ENCODE measurements around the gene ZNF280C. TPM values are rescaled to one million over a fixed set of nuclear protein-coding genes. Genes with fewer than 3 reads are reported as not detected.

ZNF280C gene
- total RNA-seq, 4 donors from 2014 or later, result 2.4 to 7.0 (median 3.6) TPM

DNA sequence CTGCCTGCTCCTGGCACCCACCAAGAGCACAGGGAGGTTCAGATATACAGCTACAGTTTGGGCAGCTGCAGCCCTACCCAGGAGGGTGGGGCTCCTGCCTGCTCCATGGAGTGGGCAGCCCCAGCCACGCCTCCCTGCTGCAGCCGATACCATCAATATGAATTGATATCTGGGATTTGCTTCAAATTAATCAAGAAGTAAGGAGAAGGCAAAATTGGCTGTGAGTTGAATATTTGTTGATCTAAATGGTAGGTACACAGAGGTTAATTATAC is 31.2 kb upstream of the ZNF280C start:
- no peaks in the 10 kb centered on the region for H3K36me3 ChIP-seq
- no peak overlapping the region for H3K4me3 ChIP-seq
- 34 to 74% methylated on average over 2 of the region's 2 CpGs for WGBS, 2 donors
- TF ChIP-seq EP300 (IDR thresholded peaks at IDR 0.05) (no peak), POLR2A (IDR thresholded peaks at IDR 0.05) (no peak)
- TF ChIP-seq, protein P1, sequence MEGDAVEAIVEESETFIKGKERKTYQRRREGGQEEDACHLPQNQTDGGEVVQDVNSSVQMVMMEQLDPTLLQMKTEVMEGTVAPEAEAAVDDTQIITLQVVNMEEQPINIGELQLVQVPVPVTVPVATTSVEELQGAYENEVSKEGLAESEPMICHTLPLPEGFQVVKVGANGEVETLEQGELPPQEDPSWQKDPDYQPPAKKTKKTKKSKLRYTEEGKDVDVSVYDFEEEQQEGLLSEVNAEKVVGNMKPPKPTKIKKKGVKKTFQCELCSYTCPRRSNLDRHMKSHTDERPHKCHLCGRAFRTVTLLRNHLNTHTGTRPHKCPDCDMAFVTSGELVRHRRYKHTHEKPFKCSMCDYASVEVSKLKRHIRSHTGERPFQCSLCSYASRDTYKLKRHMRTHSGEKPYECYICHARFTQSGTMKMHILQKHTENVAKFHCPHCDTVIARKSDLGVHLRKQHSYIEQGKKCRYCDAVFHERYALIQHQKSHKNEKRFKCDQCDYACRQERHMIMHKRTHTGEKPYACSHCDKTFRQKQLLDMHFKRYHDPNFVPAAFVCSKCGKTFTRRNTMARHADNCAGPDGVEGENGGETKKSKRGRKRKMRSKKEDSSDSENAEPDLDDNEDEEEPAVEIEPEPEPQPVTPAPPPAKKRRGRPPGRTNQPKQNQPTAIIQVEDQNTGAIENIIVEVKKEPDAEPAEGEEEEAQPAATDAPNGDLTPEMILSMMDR (IDR thresholded peaks at IDR 0.05), result no peak
- H3K27me3 ChIP-seq, result peaks cover 0 to 6% of the 10 kb centered on the region in 2 donors
- no peak overlapping the region for H3K27ac ChIP-seq
- no peaks in the 10 kb centered on the region for H3K4me1 ChIP-seq
- H3K9me3 ChIP-seq, result no peaks in the 10 kb centered on the region
- DNase-seq (ENCODE audit: low spot score in 2 of 2), result no peak

DNA sequence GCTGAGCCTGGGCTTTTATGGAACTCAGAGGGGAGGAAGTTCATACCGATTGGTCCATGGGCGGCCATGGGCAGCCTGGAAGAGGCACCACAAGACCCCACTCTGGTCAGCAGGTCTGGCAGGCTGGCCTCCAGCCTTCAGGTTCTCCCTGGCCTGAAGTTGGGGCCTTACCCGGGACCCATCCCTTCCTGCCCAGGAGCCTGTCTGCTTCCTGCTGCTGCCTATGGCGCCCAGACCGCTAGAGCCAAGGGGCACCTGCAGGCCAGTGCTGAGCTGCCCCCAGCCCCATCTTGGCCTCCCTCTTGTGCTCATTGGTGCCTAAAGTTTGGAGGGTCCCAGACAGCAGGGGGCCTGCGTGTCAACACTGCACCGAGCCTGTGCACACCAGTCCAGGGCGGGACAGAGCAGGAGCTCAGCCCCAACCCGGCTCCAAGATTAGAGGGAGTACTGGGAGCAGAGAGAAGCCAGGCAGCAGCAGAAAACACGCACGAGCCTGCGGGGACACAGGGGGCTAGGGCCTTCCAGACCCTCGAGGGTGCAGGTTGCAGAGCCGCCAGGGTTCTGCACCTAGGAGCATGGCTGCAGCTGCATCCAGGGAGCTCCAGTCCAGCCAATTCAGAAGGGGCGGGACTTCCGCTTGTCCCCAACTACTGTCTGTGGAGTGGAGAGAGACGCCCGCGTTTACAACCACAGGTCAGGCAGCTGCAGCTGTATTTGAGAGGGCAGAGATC is 30.7 kb upstream of the ZNF280C start:
- TF ChIP-seq, protein P1 (IDR thresholded peaks at IDR 0.05), result no peak
- TF ChIP-seq POLR2A (IDR thresholded peaks at IDR 0.05), result no peak
- no peak for TF ChIP-seq EP300 (IDR thresholded peaks at IDR 0.05)
- H3K36me3 ChIP-seq, result no peaks in the 10 kb centered on the region
- H3K27me3 ChIP-seq, result peaks cover 0 to 6% of the 10 kb centered on the region in 2 donors
- WGBS, 2 donors, result 76 to 84% methylated on average over 6 to 19 of the region's 19 CpGs
- H3K27ac ChIP-seq, result no peak overlapping the region
- DNase-seq (ENCODE audit: low spot score in 2 of 2), result no peak
- no peaks in the 10 kb centered on the region for H3K9me3 ChIP-seq
- no peaks in the 10 kb centered on the region for H3K4me1 ChIP-seq
- H3K4me3 ChIP-seq, result no peak overlapping the region

DNA sequence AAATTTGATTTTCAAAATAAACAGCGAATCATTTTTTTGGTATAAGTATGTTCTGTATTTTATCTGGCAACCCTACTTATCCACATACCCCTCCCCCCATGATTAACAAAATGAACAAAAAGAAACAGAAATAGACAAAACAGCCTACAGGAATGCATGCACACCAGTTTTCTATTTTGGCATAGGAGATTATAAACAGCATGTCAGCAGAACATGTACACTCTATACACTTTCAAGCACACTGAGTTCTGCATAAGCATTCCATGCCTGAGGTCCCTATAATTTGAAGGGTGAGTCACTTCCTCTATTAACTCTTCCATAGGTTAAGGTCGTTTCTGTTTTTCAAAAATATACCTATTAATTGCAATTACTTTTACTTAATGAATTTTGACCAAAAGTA is 28.0 kb upstream of the ZNF280C start:
- Histone ChIP-seq H3K27me3 (peaks cover 0 to 6% of the 10 kb centered on the region in 2 donors), H3K4me1 (no peaks in the 10 kb centered on the region), H3K36me3 (no peaks in the 10 kb centered on the region), H3K27ac (no peak overlapping the region), H3K4me3 (no peak overlapping the region), H3K9me3 (no peaks in the 10 kb centered on the region)
- WGBS, 2 donors, result 23 to 33% methylated on average over 2 of the region's 2 CpGs
- no peak for TF ChIP-seq EP300 (IDR thresholded peaks at IDR 0.05)
- TF ChIP-seq, protein P1 (IDR thresholded peaks at IDR 0.05), result no peak
- TF ChIP-seq POLR2A (IDR thresholded peaks at IDR 0.05), result no peak
- DNase-seq (ENCODE audit: low spot score in 2 of 2), result no peak

DNA sequence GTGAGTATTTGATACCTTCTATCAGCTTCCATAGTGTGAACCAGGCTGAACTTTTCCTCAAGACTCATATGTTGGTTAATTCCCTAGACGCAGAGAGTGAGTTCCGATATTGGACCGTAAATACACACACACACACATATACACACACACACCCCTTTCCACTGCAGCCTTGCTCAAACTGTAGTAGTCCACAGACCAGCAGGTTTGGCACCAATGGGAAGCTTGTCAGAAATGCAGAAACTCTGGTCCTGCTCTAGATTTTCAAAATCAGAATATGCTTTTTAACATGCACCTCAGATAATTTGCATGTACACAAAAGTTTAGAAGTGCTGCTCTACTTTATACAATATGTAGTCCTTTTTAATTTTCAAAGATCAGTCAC is 27.6 kb upstream of the ZNF280C start:
- no peaks in the 10 kb centered on the region for H3K4me1 ChIP-seq
- H3K9me3 ChIP-seq, result no peaks in the 10 kb centered on the region
- peaks cover 0 to 6% of the 10 kb centered on the region in 2 donors for H3K27me3 ChIP-seq
- TF ChIP-seq EP300 (IDR thresholded peaks at IDR 0.05) (no peak), POLR2A (IDR thresholded peaks at IDR 0.05) (no peak)
- TF ChIP-seq, protein P1 (IDR thresholded peaks at IDR 0.05), result no peak
- 62 to 83% methylated on average over 3 of the region's 3 CpGs for WGBS, 2 donors
- H3K4me3 ChIP-seq, result no peak overlapping the region
- no peak overlapping the region for H3K27ac ChIP-seq
- no peak for DNase-seq (ENCODE audit: low spot score in 2 of 2)
- H3K36me3 ChIP-seq, result no peaks in the 10 kb centered on the region

DNA sequence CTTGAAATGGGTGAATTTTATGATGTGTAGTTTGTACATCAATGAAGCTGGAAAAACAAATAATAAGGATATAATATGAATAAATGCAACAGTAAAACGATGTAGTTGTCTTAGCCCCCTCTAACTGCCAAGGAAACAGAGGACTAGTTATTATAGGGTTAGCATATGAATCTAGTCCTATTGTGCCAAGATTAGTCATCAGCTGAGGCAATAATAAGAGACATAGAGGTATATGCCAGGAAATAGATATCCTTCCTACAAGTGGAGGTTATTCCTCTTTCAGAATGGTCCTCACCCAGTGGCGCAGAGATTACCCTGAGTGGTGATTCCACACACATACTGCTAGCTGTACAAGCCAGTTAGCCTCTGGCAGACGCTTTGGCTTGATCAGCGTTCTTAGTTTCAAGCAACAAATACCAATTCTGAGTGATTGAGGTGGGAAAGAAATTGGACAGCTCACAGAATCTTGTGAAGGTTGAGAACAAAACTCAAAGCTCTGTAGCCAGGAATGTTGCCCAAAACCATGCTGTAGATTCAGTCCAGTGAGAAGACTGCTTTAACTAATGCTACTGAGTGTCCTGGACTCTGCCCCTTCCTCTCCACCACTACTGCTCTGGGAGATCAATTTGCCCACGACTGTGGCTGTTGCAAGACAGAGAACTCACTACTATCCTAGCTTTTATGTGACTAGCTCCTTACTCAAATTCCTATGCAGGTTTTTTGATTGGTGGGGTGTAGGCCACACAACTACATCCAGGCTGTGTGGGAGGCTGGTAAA is 27.0 kb upstream of the ZNF280C start:
- Histone ChIP-seq H3K9me3 (no peaks in the 10 kb centered on the region), H3K4me3 (no peak overlapping the region), H3K27me3 (peaks cover 0 to 6% of the 10 kb centered on the region in 2 donors), H3K27ac (no peak overlapping the region), H3K36me3 (no peaks in the 10 kb centered on the region), H3K4me1 (no peaks in the 10 kb centered on the region)
- DNase-seq (ENCODE audit: low spot score in 2 of 2), result no peak
- TF ChIP-seq EP300 (IDR thresholded peaks at IDR 0.05) (no peak), POLR2A (IDR thresholded peaks at IDR 0.05) (no peak)
- TF ChIP-seq, protein P1 (IDR thresholded peaks at IDR 0.05), result no peak
- 60 to 71% methylated on average over 5 of the region's 5 CpGs for WGBS, 2 donors

Data from tibial nerve (tissue), 4 donors.